Measurements from ENCODE around the gene UNC119.

DNA sequence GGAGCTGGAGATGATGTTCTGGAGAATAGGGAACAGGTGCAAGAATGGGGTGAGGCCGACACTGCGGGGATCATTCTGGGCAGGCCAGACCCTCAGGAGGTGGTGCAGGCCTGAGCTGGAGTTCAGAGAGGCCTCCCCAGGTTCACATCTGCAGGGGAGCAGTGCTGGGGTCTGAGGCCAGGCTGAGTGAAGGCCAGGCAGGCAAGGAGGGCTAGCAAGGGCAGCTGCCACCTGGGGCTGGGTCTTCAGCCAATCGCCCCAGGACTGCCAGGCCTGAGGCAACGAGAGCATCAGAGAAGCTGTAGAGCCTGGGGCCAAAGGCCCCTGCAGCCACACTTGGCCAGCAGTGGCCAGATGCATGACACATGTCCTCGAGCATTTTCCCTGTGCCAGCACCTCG is 31.7 kb downstream of the UNC119 start:
- TF ChIP-seq, protein P1, sequence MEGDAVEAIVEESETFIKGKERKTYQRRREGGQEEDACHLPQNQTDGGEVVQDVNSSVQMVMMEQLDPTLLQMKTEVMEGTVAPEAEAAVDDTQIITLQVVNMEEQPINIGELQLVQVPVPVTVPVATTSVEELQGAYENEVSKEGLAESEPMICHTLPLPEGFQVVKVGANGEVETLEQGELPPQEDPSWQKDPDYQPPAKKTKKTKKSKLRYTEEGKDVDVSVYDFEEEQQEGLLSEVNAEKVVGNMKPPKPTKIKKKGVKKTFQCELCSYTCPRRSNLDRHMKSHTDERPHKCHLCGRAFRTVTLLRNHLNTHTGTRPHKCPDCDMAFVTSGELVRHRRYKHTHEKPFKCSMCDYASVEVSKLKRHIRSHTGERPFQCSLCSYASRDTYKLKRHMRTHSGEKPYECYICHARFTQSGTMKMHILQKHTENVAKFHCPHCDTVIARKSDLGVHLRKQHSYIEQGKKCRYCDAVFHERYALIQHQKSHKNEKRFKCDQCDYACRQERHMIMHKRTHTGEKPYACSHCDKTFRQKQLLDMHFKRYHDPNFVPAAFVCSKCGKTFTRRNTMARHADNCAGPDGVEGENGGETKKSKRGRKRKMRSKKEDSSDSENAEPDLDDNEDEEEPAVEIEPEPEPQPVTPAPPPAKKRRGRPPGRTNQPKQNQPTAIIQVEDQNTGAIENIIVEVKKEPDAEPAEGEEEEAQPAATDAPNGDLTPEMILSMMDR (conservative IDR thresholded peaks at IDR 0.05 in 1 of 2, IDR thresholded peaks at IDR 0.05 in 1 of 2; ENCODE audit: low read depth in 1 of 2, low read length in 2 of 2), result no peak
- no peak for TF ChIP-seq EZH2 (IDR thresholded peaks at IDR 0.05; ENCODE audit: low read length, missing control alignments)
